Measurements from ENCODE around the gene HSD17B13.
"Not testable (repeated sequence)": the region's sequence is repeated elsewhere in the genome, so short reads cannot be mapped to it uniquely, and the experiment has no call there.

The HSD17B13 gene

GRCh38 chr4:87322754-87323153 is at the start of gene HSD17B13:
Gene HSD17B13, minus strand, starts transcription at chr4:87322882. Its CDS starts 41 bp downstream, at chr4:87322841.
- no peak for DNase-seq

- DNase-seq: no peak
Measured at GRCh38 chr4:87370068-87370467, 47.4 kb upstream of the HSD17B13 start.

- DNase-seq: no peak
Measured at GRCh38 chr4:87366521-87367162, 44.0 kb upstream of the HSD17B13 start.

GRCh38 chr4:87365348-87365747 is 42.7 kb upstream of the HSD17B13 start:
- DNase-seq: no peak

GRCh38 chr4:87363552-87363951 is 40.9 kb upstream of the HSD17B13 start:
- DNase-seq: no peak

- no peak for DNase-seq
Measured at GRCh38 chr4:87360338-87360935, 37.8 kb upstream of the HSD17B13 start.

- DNase-seq: no peak
Measured at GRCh38 chr4:87359258-87359657, 36.6 kb upstream of the HSD17B13 start.

GRCh38 chr4:87356832-87357526 is 34.3 kb upstream of the HSD17B13 start:
- DNase-seq: no peak

- no peak for DNase-seq
Measured at GRCh38 chr4:87354168-87355102, 31.8 kb upstream of the HSD17B13 start.

GRCh38 chr4:87353592-87353991 is 30.9 kb upstream of the HSD17B13 start:
- DNase-seq: no peak

GRCh38 chr4:87345139-87345538 is 22.5 kb upstream of the HSD17B13 start:
- no peak for DNase-seq

GRCh38 chr4:87342872-87343271 is 20.2 kb upstream of the HSD17B13 start:
- no peak for DNase-seq

GRCh38 chr4:87341954-87342635 is 19.4 kb upstream of the HSD17B13 start:
- DNase-seq: not testable (repeated sequence)

GRCh38 chr4:87339440-87339839 is 16.8 kb upstream of the HSD17B13 start:
- DNase-seq: no peak

GRCh38 chr4:87337361-87337760 is 14.7 kb upstream of the HSD17B13 start:
- DNase-seq: no peak

GRCh38 chr4:87333267-87333666 is 10.6 kb upstream of the HSD17B13 start:
- no peak for DNase-seq

GRCh38 chr4:87330761-87331160 is 8.1 kb upstream of the HSD17B13 start:
- DNase-seq: no peak

GRCh38 chr4:87327136-87327535 is 4.5 kb upstream of the HSD17B13 start:
- DNase-seq: no peak

GRCh38 chr4:87326460-87326859 is 3.8 kb upstream of the HSD17B13 start:
- DNase-seq: no peak

GRCh38 chr4:87321888-87322287 is 794 bp downstream of the HSD17B13 start:
- no peak for DNase-seq

GRCh38 chr4:87317527-87317926 is 5.2 kb downstream of the HSD17B13 start:
- DNase-seq: no peak

GRCh38 chr4:87316961-87317360 is 5.7 kb downstream of the HSD17B13 start:
- DNase-seq: no peak

GRCh38 chr4:87315000-87315399 is 7.7 kb downstream of the HSD17B13 start:
- DNase-seq: not testable (repeated sequence)
